VCaP (cell line): ENCODE results near the gene EMC9.

Experiments used
- H3K27ac ChIP-seq: fragments of 450-650 bp; 2 replicates; pipeline ENCODE4 v1.5.1; 2017
- TF ChIP-seq, protein P1 (sequence below): fragments of 450-650 bp; conservative IDR thresholded peaks from 2 replicates; pipeline ENCODE4 v1.5.1; 2017; ENCODE audit warnings: mild to moderate bottlenecking, moderate library complexity

EMC9 gene

DNA sequence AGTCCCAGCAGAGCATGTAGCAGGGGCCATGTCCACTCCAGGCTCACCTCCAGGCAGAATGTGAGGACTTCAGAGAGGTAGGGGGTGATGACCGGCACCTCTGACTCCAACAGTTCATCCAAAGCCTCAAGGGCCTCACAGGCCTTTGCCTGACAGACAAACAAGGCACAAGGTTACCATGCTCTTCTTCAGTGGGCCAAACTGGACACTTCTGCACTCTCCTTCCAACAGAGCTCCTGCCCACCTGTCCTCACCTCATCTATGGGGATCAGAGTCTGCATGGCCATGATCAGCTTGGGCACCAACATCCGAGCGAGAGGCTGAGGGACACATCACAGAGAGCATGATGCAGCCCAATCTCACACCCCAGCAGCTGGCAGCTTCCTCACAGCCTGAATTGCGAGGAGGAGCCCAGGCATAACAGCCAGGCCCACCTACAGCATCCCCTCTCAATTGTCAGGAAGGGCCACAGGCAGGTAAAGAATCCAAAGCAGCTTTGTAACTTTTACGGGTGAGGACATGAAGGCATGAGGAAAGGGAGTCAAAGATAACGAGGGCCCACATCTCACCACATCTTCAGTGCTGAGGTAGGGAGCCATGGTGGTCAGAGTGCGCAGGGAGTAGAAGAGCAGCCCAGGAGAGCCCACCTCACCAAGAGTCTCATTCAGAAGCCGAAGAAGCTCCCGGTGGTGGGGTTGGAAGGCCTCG is 45.6 kb upstream of the EMC9 start:
- H3K27ac ChIP-seq, result peak overlapping the region; percentile 90
- TF ChIP-seq, protein P1, sequence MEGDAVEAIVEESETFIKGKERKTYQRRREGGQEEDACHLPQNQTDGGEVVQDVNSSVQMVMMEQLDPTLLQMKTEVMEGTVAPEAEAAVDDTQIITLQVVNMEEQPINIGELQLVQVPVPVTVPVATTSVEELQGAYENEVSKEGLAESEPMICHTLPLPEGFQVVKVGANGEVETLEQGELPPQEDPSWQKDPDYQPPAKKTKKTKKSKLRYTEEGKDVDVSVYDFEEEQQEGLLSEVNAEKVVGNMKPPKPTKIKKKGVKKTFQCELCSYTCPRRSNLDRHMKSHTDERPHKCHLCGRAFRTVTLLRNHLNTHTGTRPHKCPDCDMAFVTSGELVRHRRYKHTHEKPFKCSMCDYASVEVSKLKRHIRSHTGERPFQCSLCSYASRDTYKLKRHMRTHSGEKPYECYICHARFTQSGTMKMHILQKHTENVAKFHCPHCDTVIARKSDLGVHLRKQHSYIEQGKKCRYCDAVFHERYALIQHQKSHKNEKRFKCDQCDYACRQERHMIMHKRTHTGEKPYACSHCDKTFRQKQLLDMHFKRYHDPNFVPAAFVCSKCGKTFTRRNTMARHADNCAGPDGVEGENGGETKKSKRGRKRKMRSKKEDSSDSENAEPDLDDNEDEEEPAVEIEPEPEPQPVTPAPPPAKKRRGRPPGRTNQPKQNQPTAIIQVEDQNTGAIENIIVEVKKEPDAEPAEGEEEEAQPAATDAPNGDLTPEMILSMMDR, result no peak

DNA sequence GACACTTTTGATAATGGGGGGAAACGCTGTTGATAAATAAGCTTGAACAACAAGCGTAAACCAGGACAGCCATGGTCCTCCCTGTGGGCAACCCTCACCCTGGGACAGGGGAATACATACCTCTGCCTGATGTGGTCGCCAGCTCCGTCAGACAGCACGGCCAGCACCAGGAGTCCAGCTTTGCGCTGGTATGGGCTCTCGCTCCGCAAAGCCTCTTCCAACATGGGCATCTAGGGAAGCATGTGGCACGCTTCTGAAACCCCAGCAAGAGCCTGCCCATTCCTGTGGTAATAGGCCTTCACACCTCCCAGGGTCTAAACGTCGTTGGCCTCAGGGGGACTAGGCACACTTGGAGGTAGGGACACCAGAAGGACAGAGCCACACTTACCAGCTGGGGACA is 44.4 kb upstream of the EMC9 start:
- no peak overlapping the region for H3K27ac ChIP-seq
- TF ChIP-seq, protein P1, result no peak

DNA sequence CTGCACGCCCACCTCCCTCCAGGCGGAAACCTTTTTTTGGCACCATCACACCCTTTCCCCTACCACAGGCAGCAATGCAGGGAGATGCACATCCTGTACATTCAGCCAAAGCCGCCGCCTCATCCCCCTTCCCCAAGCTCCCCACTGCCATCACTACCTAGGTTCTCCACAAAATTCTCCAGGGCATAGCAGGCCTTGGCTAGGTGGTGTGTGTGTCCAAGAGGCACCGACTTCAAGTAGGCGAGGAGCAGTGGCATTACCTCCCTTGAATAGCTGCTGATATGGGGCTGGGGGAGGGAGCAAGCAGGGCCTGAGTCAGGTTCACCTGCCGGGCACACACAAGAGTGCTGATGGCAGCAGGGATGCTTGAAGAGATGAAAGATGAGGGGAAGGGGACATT is 43.6 kb upstream of the EMC9 start:
- H3K27ac ChIP-seq, result no peak overlapping the region
- TF ChIP-seq, protein P1, result no peak

DNA sequence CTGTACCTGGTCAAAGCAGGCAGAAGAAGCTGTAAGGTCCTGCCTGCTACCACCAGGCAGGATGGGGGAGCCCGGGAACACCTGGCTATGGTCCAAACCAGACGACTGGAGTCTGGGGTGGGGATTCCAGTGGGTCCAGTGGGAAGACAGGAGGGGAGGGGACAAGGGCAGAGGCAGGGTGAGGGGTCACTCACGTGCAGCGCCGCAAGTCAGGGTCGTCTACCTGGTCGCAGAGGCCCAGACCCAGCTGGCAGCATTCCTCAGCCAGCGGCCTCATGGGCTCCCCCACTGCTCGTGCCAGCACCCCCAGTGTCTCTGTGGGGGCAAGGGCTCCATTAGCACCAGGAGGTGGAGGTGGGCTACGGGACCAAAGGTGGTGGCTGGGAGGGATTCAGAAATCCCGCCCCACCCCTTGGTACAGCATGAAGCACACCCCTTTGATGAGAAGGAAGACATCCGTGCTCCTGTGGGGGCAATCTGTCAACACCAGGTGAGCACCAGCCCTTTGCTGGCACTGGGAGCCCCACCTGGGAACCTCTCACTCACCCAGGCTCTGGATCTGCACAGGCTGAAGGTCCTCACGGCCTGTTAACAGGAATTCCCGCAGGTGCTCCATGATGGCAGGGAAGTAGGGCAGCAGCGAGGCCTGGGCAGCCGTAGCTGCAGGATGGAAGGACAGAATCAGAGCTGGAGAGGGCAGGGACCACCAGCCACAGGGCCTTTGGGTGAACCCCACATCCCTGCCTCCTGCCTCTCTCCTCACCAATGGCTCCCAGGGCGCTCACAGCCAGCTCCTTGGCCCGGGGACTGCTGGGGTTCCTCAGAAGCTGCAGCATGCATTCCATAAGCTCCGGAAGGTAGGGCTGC is 42.9 kb upstream of the EMC9 start:
- no peak overlapping the region for H3K27ac ChIP-seq
- TF ChIP-seq, protein P1, result no peak

DNA sequence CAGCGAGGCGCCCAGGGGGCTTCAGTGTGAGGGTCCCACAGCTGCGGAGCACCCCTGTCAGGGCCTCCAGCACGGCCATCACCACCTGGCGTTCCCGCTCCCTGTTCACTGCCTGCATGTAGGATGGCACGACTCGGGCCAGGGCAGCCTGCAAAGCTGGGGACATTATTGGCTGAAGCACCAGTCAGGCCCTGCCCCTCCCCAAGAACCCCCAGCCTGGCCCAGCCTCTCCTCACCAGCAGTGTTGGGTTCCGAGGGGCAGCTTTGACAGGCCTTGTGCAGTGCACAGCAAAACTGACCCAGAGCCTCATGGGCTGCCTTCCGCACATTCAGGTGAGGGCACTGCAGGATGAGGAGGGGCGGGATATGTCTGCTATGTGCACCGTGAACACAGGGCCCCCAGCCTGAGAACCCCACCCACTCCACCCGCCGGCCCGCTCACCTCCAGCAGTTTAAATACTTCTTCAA is 41.7 kb upstream of the EMC9 start:
- TF ChIP-seq, protein P1, result no peak

DNA sequence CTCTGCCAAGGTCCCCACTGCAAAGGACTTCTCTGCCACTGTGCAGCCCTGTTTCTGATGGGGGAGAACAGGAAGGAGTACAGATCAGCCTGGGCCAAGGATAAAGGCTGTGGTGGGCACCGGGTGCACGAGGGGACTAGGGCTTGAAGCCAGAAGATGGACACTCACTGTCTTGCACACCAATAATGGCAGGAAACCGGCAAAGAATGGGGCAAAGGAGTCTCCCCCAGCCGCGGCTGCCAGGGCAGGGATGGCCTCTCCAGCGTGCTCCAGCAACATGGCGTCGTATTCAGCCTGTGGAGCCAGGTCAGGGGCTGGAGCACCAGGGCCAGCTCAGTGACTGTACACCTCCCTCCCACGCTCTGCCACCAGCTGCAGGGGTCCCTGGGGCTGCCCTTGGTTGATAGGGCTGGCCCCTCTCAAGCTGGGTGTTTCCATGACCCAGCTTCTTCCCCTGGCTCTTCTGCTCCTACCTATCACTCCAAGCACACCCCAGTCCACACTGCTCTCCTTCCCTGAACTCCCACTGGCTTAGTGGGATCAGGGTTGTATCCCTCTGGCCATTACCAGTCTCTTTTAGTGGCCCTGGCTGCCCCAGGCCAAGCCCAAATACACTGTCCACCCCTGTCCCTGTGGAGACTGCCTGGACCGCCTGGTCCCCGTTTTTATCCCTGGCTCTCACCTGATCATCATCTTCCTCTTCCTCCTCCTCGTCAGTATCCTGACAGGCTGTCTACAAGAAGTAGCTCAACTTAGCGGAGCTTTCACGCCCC is 40.9 kb upstream of the EMC9 start:
- H3K27ac ChIP-seq, result no peak overlapping the region
- TF ChIP-seq, protein P1, result no peak

More for the DNA sequence above, 41.7 kb upstream of the EMC9 start:
- H3K27ac ChIP-seq, result no peak overlapping the region
